PC-9 (cell line): ENCODE results near the gene POLDIP2. TPM values are rescaled to one million over a fixed set of nuclear protein-coding genes. Genes with fewer than 3 reads are reported as not detected.

Experiments
- BruUV-seq: library from RNA; stranded (reverse); fragments of 400-500 nt; replicated peaks from 2 replicates; lab custom pipeline; 2021; lab: Mats Ljungman, UMichigan
- CTCF ChIA-PET: fragments of 300-600 bp; sonication (Branson Sonifier 250); formaldehyde crosslinking; loops from one replicate; lab custom pipeline; 2022; ENCODE audit warnings: antibody characterized with exemption; lab: Charles Lee
- POLR2A ChIA-PET: fragments of 300-600 bp; sonication (Branson Sonifier 250); formaldehyde crosslinking; loops from one replicate; lab custom pipeline; 2022; ENCODE audit warnings: antibody characterized with exemption; ENCODE audit not compliant: unreplicated experiment; lab: Charles Lee
- DNase-seq, 2 experiments: peaks; one replicate each; pipeline versions ENCODE4 v3.0.0 to v3.0.0-alpha.2; 2015 to 2022; ENCODE audit warnings: mixed read lengths in 1 of 2
- H2AFZ ChIP-seq: fragments of 200-600 bp; sonication (generic); 2 replicates; pipeline ENCODE4 v1.8.1; 2017; ENCODE audit warnings: antibody characterized with exemption
- H3F3A ChIP-seq: fragments of 200-600 bp; sonication (generic); 2 replicates; pipeline ENCODE4 v1.8.1; 2017; ENCODE audit warnings: antibody characterized with exemption, mild to moderate bottlenecking, low read depth; ENCODE audit not compliant: insufficient read depth
- H3K27ac ChIP-seq: fragments of 200-600 bp; sonication (generic); 2 replicates; pipeline ENCODE4 v1.6.1; 2016; ENCODE audit warnings: mixed run types
- H3K27me3 ChIP-seq: fragments of 200-600 bp; sonication (generic); 2 replicates; pipeline ENCODE4 v1.6.1; 2016; ENCODE audit warnings: low read depth, mixed run types; ENCODE audit not compliant: insufficient read depth
- H3K36me3 ChIP-seq: fragments of 200-600 bp; sonication (generic); 2 replicates; pipeline ENCODE4 v1.6.1; 2016; ENCODE audit warnings: low read depth, mixed run types
- H3K4me1 ChIP-seq: fragments of 200-600 bp; sonication (generic); replicated peaks from 2 replicates; pipeline ENCODE4 v1.6.1; 2016; ENCODE audit warnings: mixed run types; ENCODE audit not compliant: insufficient read depth
- H3K4me2 ChIP-seq: fragments of 200-600 bp; sonication (generic); 2 replicates; pipeline ENCODE4 v1.6.1; 2017; ENCODE audit warnings: mixed run types
- H3K4me3 ChIP-seq: fragments of 200-600 bp; sonication (generic); 2 replicates; pipeline ENCODE4 v1.6.1; 2016; ENCODE audit warnings: mixed run types
- H3K79me2 ChIP-seq: fragments of 200-600 bp; sonication (generic); 2 replicates; pipeline ENCODE4 v1.6.1; 2017; ENCODE audit warnings: low read depth, mixed run types
- H3K9me2 ChIP-seq: fragments of 200-600 bp; sonication (generic); 2 replicates; pipeline ENCODE4 v1.8.1; 2017; ENCODE audit warnings: mild to moderate bottlenecking; ENCODE audit not compliant: insufficient read depth
- H3K9me3 ChIP-seq: fragments of 200-600 bp; sonication (generic); 2 replicates; pipeline ENCODE4 v1.8.1; 2016; ENCODE audit warnings: low read depth; ENCODE audit not compliant: insufficient read depth
- H4K20me1 ChIP-seq: fragments of 200-600 bp; sonication (generic); 2 replicates; pipeline ENCODE4 v1.8.1; 2017; ENCODE audit not compliant: insufficient read depth
- CTCF ChIP-seq: fragments of 200-600 bp; sonication (generic); conservative IDR thresholded peaks from 2 replicates; pipeline ENCODE4 v1.6.1; 2017; ENCODE audit warnings: mixed run types, antibody characterized with exemption, mild to moderate bottlenecking, moderate library complexity
- EZH2 ChIP-seq: fragments of 200-600 bp; sonication (generic); IDR thresholded peaks from 2 replicates; pipeline ENCODE4 v1.8.0; 2017; ENCODE audit warnings: antibody characterized with exemption, low read depth
- intact Hi-C: fragments of 100-400 bp; cut with micrococcal nuclease; formaldehyde crosslinking; loops from one replicate; pipeline ENCODE4 v1.10.0; 2022; ENCODE audit not compliant: unreplicated experiment
- total RNA-seq: library from RNA; stranded (reverse); gene quantifications from 2 replicates; pipeline ENCODE4 v1.2.3, GENCODE V29; 2021

Gene POLDIP2
- total RNA-seq, 1 experiment from 2014 or later = 98.2 TPM

- peak; percentile 45 to 73 for DNase-seq
- CTCF ChIA-PET = interaction anchor here (0.6 kb wide), 3 partner anchors 46 to 122 kb away, joined by 3 to 5 read pairs (median 3); no protein-coding TSS in a partner anchor
- no peaks in the 10 kb centered on the region for H3K79me2 ChIP-seq
- peak within 1 kb of the TSS; percentile 46 for H3K4me2 ChIP-seq
- H3K27ac ChIP-seq = no peak within 1 kb of the TSS
- intact Hi-C loops = no loop called here
- no peak within 1 kb of the TSS for H3K4me3 ChIP-seq
- peaks cover 18% of the 10 kb centered on the region for H3K4me1 ChIP-seq
- POLR2A ChIA-PET = interaction anchor here (0.6 to 1.4 kb wide), 2 partner anchors 13 to 1006 kb away, joined by 4 to 6 read pairs; partner anchors contain the start of gene POLDIP2
- H3K27me3 ChIP-seq = no peaks in the 10 kb centered on the region
- TF ChIP-seq CTCF = no peak
- no peak for TF ChIP-seq EZH2
- H3K9me2 ChIP-seq = no peaks in the 10 kb centered on the region
- H2AFZ ChIP-seq = no peak within 1 kb of the TSS
- peaks cover 17% of the 10 kb centered on the region; the same call in 1 of the 2 replicates for H3F3A ChIP-seq
- H4K20me1 ChIP-seq = no peaks in the 10 kb centered on the region
- H3K9me3 ChIP-seq = no peaks in the 10 kb centered on the region
- no peaks in the 10 kb centered on the region for H3K36me3 ChIP-seq
- no TSS peak for BruUV-seq
Measured at GRCh38 chr17:28370035-28370743, 12.9 kb upstream of the POLDIP2 start, which contains the start of gene VTN. Gene VTN, minus strand, starts transcription at chr17:28370307. Its CDS starts 104 bp downstream, at chr17:28370203.

- H3K4me1 ChIP-seq = peaks cover 18% of the 10 kb centered on the region
- H4K20me1 ChIP-seq = no peaks in the 10 kb centered on the region; the same call in 1 of the 2 replicates
- no peaks in the 10 kb centered on the region for H3K27me3 ChIP-seq
- H3K4me2 ChIP-seq = peak overlapping the region; percentile 46
- intact Hi-C loops = no loop called here
- H3K9me2 ChIP-seq = no peaks in the 10 kb centered on the region
- H3K27ac ChIP-seq = no peak overlapping the region
- no peak overlapping the region for H3K4me3 ChIP-seq
- no peaks in the 10 kb centered on the region for H3K79me2 ChIP-seq
- H3F3A ChIP-seq = peaks cover 17% of the 10 kb centered on the region; the same call in 1 of the 2 replicates
- DNase-seq = no peak
- H3K36me3 ChIP-seq = no peaks in the 10 kb centered on the region
- BruUV-seq = no TSS peak
- TF ChIP-seq EZH2 (no peak), CTCF (no peak)
- H3K9me3 ChIP-seq = no peaks in the 10 kb centered on the region
- no peak overlapping the region for H2AFZ ChIP-seq
- ChIA-PET POLR2A (interaction anchor here (1.4 kb wide), 1 partner anchor 12 kb away, joined by 6 read pairs; the partner anchor contains the start of gene POLDIP2), CTCF (interaction anchor here (0.6 kb wide), 2 partner anchors 46 to 122 kb away, joined by 3 to 5 read pairs; no protein-coding TSS in a partner anchor)
Measured at GRCh38 chr17:28369684-28370034, 12.3 kb upstream of the POLDIP2 start.

GRCh38 chr17:28368915-28369683 lies 11.8 kb upstream of the POLDIP2 start:
- peaks cover 18% of the 10 kb centered on the region for H3K4me1 ChIP-seq
- no peak overlapping the region for H3K4me3 ChIP-seq
- CTCF ChIA-PET = no interaction called here
- DNase-seq = no peak
- POLR2A ChIA-PET = interaction anchor here (1.4 kb wide), 1 partner anchor 12 kb away, joined by 6 read pairs; the partner anchor contains the start of gene POLDIP2
- no peaks in the 10 kb centered on the region for H3K27me3 ChIP-seq
- no peak overlapping the region for H3K4me2 ChIP-seq
- H3F3A ChIP-seq = peaks cover 17% of the 10 kb centered on the region; the same call in 1 of the 2 replicates
- no peaks in the 10 kb centered on the region; the same call in 1 of the 2 replicates for H4K20me1 ChIP-seq
- no peaks in the 10 kb centered on the region for H3K79me2 ChIP-seq
- TF ChIP-seq CTCF = no peak
- TF ChIP-seq EZH2 = no peak
- BruUV-seq = no TSS peak
- intact Hi-C loops = no loop called here
- no peaks in the 10 kb centered on the region for H3K9me2 ChIP-seq
- no peak overlapping the region for H3K27ac ChIP-seq
- H2AFZ ChIP-seq = no peak overlapping the region
- no peaks in the 10 kb centered on the region for H3K36me3 ChIP-seq
- no peaks in the 10 kb centered on the region for H3K9me3 ChIP-seq
